Neuronal stem cell (in vitro differentiated cells): ENCODE data around the gene DECR2.

Source experiments
- DNase-seq: peaks from one replicate; pipeline ENCODE4 v3.0.0-alpha.2; 2013; ENCODE audit warnings: low spot score
- H2AFZ ChIP-seq: one replicate; pipeline ENCODE4 v1.6.1; 2013; ENCODE audit warnings: mild to moderate bottlenecking, low read length, inconsistent platforms
- H2AK5ac ChIP-seq: 2 replicates; pipeline ENCODE4 v1.6.1; 2013; ENCODE audit warnings: low read depth, mild to moderate bottlenecking, inconsistent platforms, low read length, moderate library complexity, mixed read lengths
- H2BK120ac ChIP-seq: 2 replicates; pipeline ENCODE4 v1.6.1; 2013; ENCODE audit warnings: low read depth, mild to moderate bottlenecking, inconsistent platforms, low read length, moderate library complexity, mixed read lengths
- H2BK12ac ChIP-seq: one replicate; pipeline ENCODE4 v1.6.1; 2013; ENCODE audit warnings: low read length, inconsistent platforms
- H2BK15ac ChIP-seq: 2 replicates; pipeline ENCODE4 v1.6.1; 2013; ENCODE audit warnings: mild to moderate bottlenecking, low read length, inconsistent platforms, mixed read lengths
- H2BK5ac ChIP-seq: one replicate; pipeline ENCODE4 v1.6.1; 2013; ENCODE audit warnings: inconsistent platforms, mild to moderate bottlenecking, low read length, moderate library complexity
- H3K14ac ChIP-seq: one replicate; pipeline ENCODE4 v1.6.1; 2013; ENCODE audit warnings: low read length, inconsistent platforms
- H3K18ac ChIP-seq: 2 replicates; pipeline ENCODE4 v1.6.1; 2013; ENCODE audit warnings: low read length, inconsistent platforms
- H3K23ac ChIP-seq: 2 replicates; pipeline ENCODE4 v1.6.1; 2013; ENCODE audit warnings: low read depth, mild to moderate bottlenecking, mixed read lengths, low read length, inconsistent platforms; ENCODE audit not compliant: poor library complexity
- H3K27ac ChIP-seq: replicated peaks from 3 replicates; pipeline ENCODE4 v1.5.1; 2013; ENCODE audit warnings: low read length, inconsistent platforms
- H3K27me3 ChIP-seq, 3 experiments: 2 replicates each; pipeline ENCODE4 v1.6.1; 2013; ENCODE audit warnings: low read length in 3 of 3, mild to moderate bottlenecking in 2 of 3, inconsistent platforms in 1 of 3, low read depth in 1 of 3, mixed read lengths in 1 of 3, moderate library complexity in 1 of 3; ENCODE audit not compliant: control insufficient read depth in 3 of 3, insufficient read depth in 3 of 3
- H3K36me3 ChIP-seq, 2 donors: replicated peaks in 1 of 2; 2 replicates each; pipeline ENCODE4 v1.6.1; 2013; ENCODE audit warnings: low read length in 2 of 2; ENCODE audit not compliant: control insufficient read depth in 2 of 2, insufficient read depth in 2 of 2
- H3K4ac ChIP-seq: 2 replicates; pipeline ENCODE4 v1.6.1; 2013; ENCODE audit warnings: inconsistent platforms, mild to moderate bottlenecking, low read length, moderate library complexity
- H3K4me1 ChIP-seq, 2 donors: 1 replicate in 1 of 2; 2 replicates in 1 of 2; pipeline ENCODE4 v1.6.1; 2013; ENCODE audit warnings: low read length in 2 of 2, low read depth in 1 of 2; ENCODE audit not compliant: control insufficient read depth in 2 of 2, insufficient read depth in 1 of 2
- H3K4me2 ChIP-seq: one replicate; pipeline ENCODE4 v1.6.1; 2013; ENCODE audit warnings: mild to moderate bottlenecking, low read length, inconsistent platforms; ENCODE audit not compliant: insufficient read depth, poor library complexity, severe bottlenecking
- H3K4me3 ChIP-seq, 2 donors: 2 replicates each; pipeline ENCODE4 v1.5.1; 2013; ENCODE audit warnings: low read length in 2 of 2, mild to moderate bottlenecking in 2 of 2, inconsistent platforms in 1 of 2, moderate library complexity in 1 of 2
- H3K79me1 ChIP-seq: one replicate; pipeline ENCODE4 v1.6.1; 2013; ENCODE audit warnings: low read depth, mild to moderate bottlenecking, inconsistent platforms, low read length, moderate library complexity
- H3K9ac ChIP-seq: one replicate; pipeline ENCODE4 v1.6.1; 2013; ENCODE audit warnings: mild to moderate bottlenecking, low read depth, low read length, inconsistent platforms; ENCODE audit not compliant: poor library complexity
- H3K9me3 ChIP-seq, 2 donors: replicated peaks in 1 of 2; 2 replicates each; pipeline versions ENCODE3 to v1.6.1; 2013; ENCODE audit warnings: low read length in 2 of 2, mild to moderate bottlenecking in 2 of 2, inconsistent platforms in 1 of 2, low read depth in 1 of 2, mixed read lengths in 1 of 2, moderate library complexity in 1 of 2; ENCODE audit not compliant: control insufficient read depth in 2 of 2, insufficient read depth in 1 of 2
- H4K8ac ChIP-seq: one replicate; pipeline ENCODE4 v1.6.1; 2013; ENCODE audit warnings: low read depth, mild to moderate bottlenecking, inconsistent platforms, low read length, moderate library complexity
- H4K91ac ChIP-seq: one replicate; pipeline ENCODE4 v1.6.1; 2013; ENCODE audit warnings: low read length, low read depth, mild to moderate bottlenecking, inconsistent platforms; ENCODE audit not compliant: poor library complexity
- WGBS, 2 donors: extraction: QIAGEN DNeasy Blood & Tissue Kit; methylation state at CpG; one replicate each; pipeline ENCODE4 v1.1.7; 2013; ENCODE audit warnings: missing lambda C conversion rate in 2 of 2, mixed read lengths in 1 of 2; ENCODE audit not compliant: insufficient read length in 2 of 2, insufficient replicate concordance in 1 of 2; ENCODE audit errors: extremely low coverage in 2 of 2; 5-methylcytosine and 5-hydroxymethylcytosine counted together

DECR2 gene

DNA sequence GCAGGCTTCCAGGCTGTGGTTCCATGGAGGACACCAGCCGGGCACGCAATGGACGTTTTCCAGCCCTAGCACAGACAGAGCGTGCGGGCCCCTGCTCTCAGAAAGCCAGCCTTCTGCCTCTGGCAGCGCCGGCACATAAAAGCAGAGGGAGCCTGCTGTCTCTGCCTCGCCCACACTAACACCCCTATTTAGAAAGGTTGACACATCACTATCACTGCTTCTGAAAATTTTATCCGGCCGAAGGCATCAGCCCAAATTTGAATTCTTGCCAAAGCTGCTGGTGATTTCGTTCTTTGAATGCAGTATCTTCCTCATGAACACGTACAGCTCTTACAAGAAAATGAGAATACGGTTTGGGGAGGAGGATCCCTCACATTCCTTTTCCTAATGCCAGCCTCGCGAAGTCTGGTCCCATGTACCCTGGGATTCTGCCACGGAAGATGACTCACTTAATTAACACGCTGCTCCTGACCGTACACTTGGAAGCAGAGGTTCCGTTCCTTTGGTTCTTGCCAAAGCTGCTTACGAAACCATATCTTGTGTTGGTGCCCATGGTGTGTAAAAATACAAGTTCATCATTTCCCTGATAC lies 22.4 kb downstream of the DECR2 start:
- no peak overlapping the region for H4K91ac ChIP-seq
- no peak overlapping the region for H3K14ac ChIP-seq
- no peak overlapping the region for H2BK5ac ChIP-seq
- H3K18ac ChIP-seq, result peak overlapping the region; percentile 42
- no peak overlapping the region for H2BK15ac ChIP-seq
- no peak overlapping the region for H3K23ac ChIP-seq
- H3K9ac ChIP-seq, result no peak overlapping the region
- H3K4ac ChIP-seq, result no peak overlapping the region
- peaks cover 15% of the 10 kb centered on the region for H3K79me1 ChIP-seq
- H3K27ac ChIP-seq, result no peak overlapping the region
- H3K9me3 ChIP-seq, result no peaks in the 10 kb centered on the region
- peak overlapping the region; percentile 16 for H2BK120ac ChIP-seq
- WGBS, 2 donors, result no CpG with 5 or more reads among the region's 20 CpGs
- peaks cover 4 to 20% of the 10 kb centered on the region in 2 donors for H3K36me3 ChIP-seq
- no peak overlapping the region for H2BK12ac ChIP-seq
- peaks cover 11 to 18% (median 12%) of the 10 kb centered on the region in 3 experiments for H3K27me3 ChIP-seq
- no peak for DNase-seq
- H2AFZ ChIP-seq, result no peak overlapping the region
- no peak overlapping the region for H2AK5ac ChIP-seq
- no peak overlapping the region for H3K4me2 ChIP-seq
- no peak overlapping the region for H4K8ac ChIP-seq
- H3K4me1 ChIP-seq, result peaks cover 7 to 14% of the 10 kb centered on the region in 2 donors
- H3K4me3 ChIP-seq, result no peak overlapping the region

- Histone ChIP-seq H3K36me3 (peaks cover 4 to 24% of the 10 kb centered on the region in 2 donors), H3K14ac (no peak overlapping the region), H3K4me3 (peak overlapping the region; percentile 80 to 87), H2BK120ac (no peak overlapping the region), H3K4me2 (peak overlapping the region; percentile 100), H3K4me1 (peaks cover 7 to 14% of the 10 kb centered on the region in 2 donors), H3K9ac (peak overlapping the region; percentile 96), H2BK12ac (no peak overlapping the region), H2BK5ac (peak overlapping the region; percentile 66), H2AK5ac (peak overlapping the region; percentile 79), H3K4ac (no peak overlapping the region), H3K9me3 (no peaks in the 10 kb centered on the region), H3K27me3 (peaks cover 11 to 18% (median 12%) of the 10 kb centered on the region in 3 experiments), H3K27ac (no peak overlapping the region), H3K79me1 (peaks cover 15% of the 10 kb centered on the region), H2AFZ (peak overlapping the region; percentile 98), H3K23ac (peak overlapping the region; percentile 98), H3K18ac (no peak overlapping the region), H4K91ac (no peak overlapping the region), H2BK15ac (peak overlapping the region; percentile 98), H4K8ac (no peak overlapping the region)
- WGBS, 2 donors, result no CpG with 5 or more reads among the region's 31 CpGs
- no peak for DNase-seq
Measured at GRCh38 chr16:424623-425081, 23.0 kb downstream of the DECR2 start.

- H3K79me1 ChIP-seq, result peaks cover 15% of the 10 kb centered on the region
- peak within 1 kb of the TSS; percentile 98 for H2BK15ac ChIP-seq
- peak within 1 kb of the TSS; percentile 100 for H3K23ac ChIP-seq
- H3K4ac ChIP-seq, result peak within 1 kb of the TSS; percentile 76
- H3K9ac ChIP-seq, result peak within 1 kb of the TSS; percentile 96
- H2AK5ac ChIP-seq, result peak within 1 kb of the TSS; percentile 98
- peak within 1 kb of the TSS; percentile 95 for H3K18ac ChIP-seq
- H4K91ac ChIP-seq, result no peak within 1 kb of the TSS
- peak within 1 kb of the TSS; percentile 100 for H3K4me2 ChIP-seq
- H3K4me1 ChIP-seq, result peaks cover 7 to 14% of the 10 kb centered on the region in 2 donors
- peak within 1 kb of the TSS; percentile 87 to 99 for H3K4me3 ChIP-seq
- H2BK120ac ChIP-seq, result no peak within 1 kb of the TSS
- peak within 1 kb of the TSS; percentile 66 for H2BK5ac ChIP-seq
- H3K36me3 ChIP-seq, result peaks cover 4 to 30% of the 10 kb centered on the region in 2 donors
- peak within 1 kb of the TSS; percentile 54 for H3K27ac ChIP-seq
- no peaks in the 10 kb centered on the region for H3K9me3 ChIP-seq
- H3K14ac ChIP-seq, result peak within 1 kb of the TSS; percentile 82
- DNase-seq, result peak; percentile 84
- H4K8ac ChIP-seq, result peak within 1 kb of the TSS; percentile 65
- no CpG with 5 or more reads among the region's 77 CpGs for WGBS, 2 donors
- no peak within 1 kb of the TSS for H2BK12ac ChIP-seq
- peaks cover 11 to 18% (median 12%) of the 10 kb centered on the region in 3 experiments for H3K27me3 ChIP-seq
- peak within 1 kb of the TSS; percentile 98 for H2AFZ ChIP-seq
Measured at GRCh38 chr16:425082-425718, 23.5 kb downstream of the DECR2 start, which contains the start of gene RAB11FIP3. Gene RAB11FIP3 (plus strand): TSS chr16:425649. CDS start chr16:426007, 358 bp downstream.

DNA sequence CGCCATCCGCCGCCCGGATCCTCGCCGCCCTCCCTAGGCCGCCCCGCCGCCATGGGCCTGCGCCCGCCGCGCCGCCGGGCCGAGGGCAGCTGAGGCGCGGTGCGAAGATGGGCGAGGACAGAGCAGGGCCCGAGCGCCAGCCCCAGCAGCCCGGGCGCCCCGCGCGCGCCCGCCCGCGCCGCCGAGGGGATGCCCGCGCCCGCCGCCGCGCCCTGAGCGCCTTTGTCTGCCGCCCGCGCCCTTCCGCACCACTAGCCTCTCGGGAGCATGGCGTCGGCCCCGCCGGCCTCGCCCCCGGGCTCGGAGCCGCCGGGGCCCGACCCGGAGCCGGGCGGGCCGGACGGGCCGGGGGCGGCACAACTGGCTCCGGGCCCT lies 24.0 kb downstream of the DECR2 start:
- Histone ChIP-seq H3K14ac (no peak overlapping the region), H2BK120ac (no peak overlapping the region), H4K91ac (no peak overlapping the region), H3K18ac (peak overlapping the region; percentile 80), H2AFZ (peak overlapping the region; percentile 98), H3K27ac (peak overlapping the region; percentile 54), H3K79me1 (peaks cover 15% of the 10 kb centered on the region), H3K4me2 (peak overlapping the region; percentile 96), H3K4me1 (peaks cover 7 to 14% of the 10 kb centered on the region in 2 donors), H2BK12ac (no peak overlapping the region), H3K4ac (no peak overlapping the region), H4K8ac (no peak overlapping the region), H3K9ac (peak overlapping the region; percentile 77), H3K27me3 (peaks cover 11 to 18% (median 12%) of the 10 kb centered on the region in 3 experiments), H2AK5ac (no peak overlapping the region), H3K9me3 (no peaks in the 10 kb centered on the region), H2BK5ac (no peak overlapping the region), H3K36me3 (peaks cover 4 to 33% of the 10 kb centered on the region in 2 donors), H3K23ac (no peak overlapping the region), H3K4me3 (peak overlapping the region; percentile 87 to 99), H2BK15ac (no peak overlapping the region)
- no CpG with 5 or more reads among the region's 63 CpGs for WGBS, 2 donors
- no peak for DNase-seq
